GM23248 (cell line): ENCODE data around the gene DMRT1.
"Not testable (repeated sequence)": the region's sequence is repeated elsewhere in the genome, so short reads cannot be mapped to it uniquely, and the experiment has no call there.

Source experiments
- EZH2 ChIP-seq: fragments of 200-600 bp; sonication (generic); IDR thresholded peaks from 2 replicates; pipeline ENCODE4 v1.6.1; 2018; ENCODE audit warnings: antibody characterized with exemption, mild to moderate bottlenecking; ENCODE audit not compliant: insufficient read depth, poor library complexity, severe bottlenecking
- EZH2phosphoT487 ChIP-seq: fragments of 200-600 bp; sonication (generic); IDR thresholded peaks from 2 replicates; pipeline ENCODE4 v1.6.1; 2018; ENCODE audit warnings: antibody characterized with exemption, moderate library complexity, mild to moderate bottlenecking, low read depth; ENCODE audit not compliant: insufficient read depth

DNA sequence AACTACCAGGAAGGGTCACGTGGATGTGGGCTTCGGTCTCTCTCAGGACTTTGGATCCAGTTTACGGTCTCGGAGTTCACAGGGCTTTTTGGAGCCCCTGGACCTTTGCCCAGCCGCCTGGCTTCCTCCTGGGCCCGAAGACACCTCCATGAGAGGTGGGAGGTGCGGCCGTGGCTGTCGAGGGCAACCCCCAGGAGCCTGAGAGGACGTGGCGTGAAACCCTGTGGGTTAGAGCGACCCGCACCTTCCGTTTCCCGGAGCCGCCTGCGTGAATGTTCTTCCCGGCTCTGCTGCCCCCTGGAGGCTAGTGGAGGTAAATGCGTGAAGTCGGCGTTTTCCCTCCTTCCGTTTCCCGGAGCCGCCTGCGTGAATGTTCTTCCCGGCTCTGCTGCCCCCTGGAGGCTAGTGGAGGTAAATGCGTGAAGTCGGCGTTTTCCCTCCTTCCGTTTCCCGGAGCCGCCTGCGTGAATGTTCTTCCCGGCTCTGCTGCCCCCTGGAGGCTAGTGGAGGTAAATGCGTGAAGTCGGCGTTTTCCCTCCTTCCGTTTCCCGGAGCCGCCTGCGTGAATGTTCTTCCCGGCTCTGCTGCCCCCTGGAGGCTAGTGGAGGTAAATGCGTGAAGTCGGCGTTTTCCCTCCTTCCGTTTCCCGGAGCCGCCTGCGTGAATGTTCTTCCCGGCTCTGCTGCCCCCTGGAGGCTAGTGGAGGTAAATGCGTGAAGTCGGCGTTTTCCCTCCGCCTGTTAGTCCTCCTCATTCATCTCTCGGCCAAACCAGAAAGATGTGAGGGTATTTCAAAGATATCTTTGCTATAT lies 157.0 kb downstream of the DMRT1 start:
- not testable (repeated sequence) for TF ChIP-seq EZH2phosphoT487, EZH2
